Endothelial cell of umbilical vein (primary cell): ENCODE results near the gene SAMD4B. TPM values are rescaled to one million over a fixed set of nuclear protein-coding genes. Genes with fewer than 3 reads are reported as not detected.

Experiments
- BruUV-seq: library from RNA; stranded (reverse); fragments of 400-500 nt; replicated peaks from 2 replicates; lab custom pipeline; 2021; lab: Mats Ljungman, UMichigan
- CTCF ChIA-PET: fragments of 300-600, 350-600 bp; sonication (Branson Sonifier 250); formaldehyde crosslinking; loops from one replicate; lab custom pipeline; 2021; ENCODE audit warnings: antibody characterized with exemption, inconsistent platforms; lab: Charles Lee
- POLR2A ChIA-PET: fragments of 300-600, 350-600 bp; sonication (Branson Sonifier 250); formaldehyde crosslinking; loops from one replicate; lab custom pipeline; 2021; ENCODE audit warnings: antibody characterized with exemption, inconsistent platforms; lab: Charles Lee
- DNase-seq: peaks from one replicate; pipeline ENCODE4 v3.0.0-alpha.2; 2011; ENCODE audit warnings: low read depth, low spot score
- FAIRE-seq: peaks from 2 replicates; lab custom pipeline; 2011; peaks lifted over from hg19 to GRCh38; lab: Jason Lieb, UNC
- H2AFZ ChIP-seq: 2 replicates; pipeline ENCODE4 v1.6.0; 2012; ENCODE audit warnings: low read depth, low read length, control low read depth, inconsistent platforms
- H3K27ac ChIP-seq: 2 replicates; pipeline ENCODE4 v1.5.1; 2011; ENCODE audit warnings: low read depth, mild to moderate bottlenecking, control low read depth, low read length, moderate library complexity; ENCODE audit not compliant: insufficient read depth
- H3K27me3 ChIP-seq, 2 experiments: 2 replicates each; pipeline versions ENCODE4 v1.6.0 to v1.6.1; 2011; ENCODE audit warnings: low read length in 2 of 2, mixed read lengths in 1 of 2; ENCODE audit not compliant: control insufficient read depth in 2 of 2, insufficient read depth in 2 of 2
- H3K36me3 ChIP-seq, 2 experiments: 2 replicates in 1 of 2; 3 replicates in 1 of 2; pipeline ENCODE4 v1.5.1; 2011; ENCODE audit warnings: low read length in 2 of 2, mild to moderate bottlenecking in 1 of 2, moderate library complexity in 1 of 2; ENCODE audit not compliant: control insufficient read depth in 2 of 2, insufficient read depth in 2 of 2; ENCODE audit errors: extremely low read depth in 1 of 2
- H3K4me1 ChIP-seq: 3 replicates; pipeline ENCODE4 v1.5.1; 2011; ENCODE audit warnings: mild to moderate bottlenecking, low read length; ENCODE audit not compliant: control insufficient read depth, insufficient read depth; ENCODE audit errors: extremely low read depth
- H3K4me2 ChIP-seq: 2 replicates; pipeline ENCODE4 v1.6.1; 2011; ENCODE audit warnings: low read length, control low read depth, mixed read lengths; ENCODE audit not compliant: insufficient read depth
- H3K4me3 ChIP-seq, 3 experiments: fragments of 200-600 bp in 1 of 3; sonication (generic), shearing (Covaris generic) in 1 of 3; replicated peaks in 1 of 3; 2 replicates each; pipeline ENCODE4 v1.5.1; 2011 to 2016; ENCODE audit warnings: control low read depth in 3 of 3, low read length in 3 of 3, mild to moderate bottlenecking in 2 of 3, inconsistent platforms in 1 of 3, low read depth in 1 of 3, moderate library complexity in 1 of 3; ENCODE audit not compliant: insufficient read depth in 1 of 3
- H3K79me2 ChIP-seq: 2 replicates; pipeline ENCODE4 v1.6.0; 2012; ENCODE audit warnings: low read length, inconsistent platforms; ENCODE audit not compliant: control insufficient read depth, insufficient read depth
- H3K9ac ChIP-seq: replicated peaks from 2 replicates; pipeline ENCODE3; 2011; ENCODE audit warnings: low read length, control low read depth; ENCODE audit not compliant: insufficient read depth; ENCODE audit errors: extremely low read depth
- H3K9me1 ChIP-seq: replicated peaks from 3 replicates; pipeline ENCODE4 v1.6.0; 2011; ENCODE audit warnings: mild to moderate bottlenecking, low read length; ENCODE audit not compliant: control insufficient read depth, insufficient read depth; ENCODE audit errors: extremely low read depth
- H3K9me3 ChIP-seq: replicated peaks from 2 replicates; pipeline ENCODE4 v1.5.1; 2012; ENCODE audit warnings: low read length, inconsistent platforms; ENCODE audit not compliant: control insufficient read depth, insufficient read depth
- H4K20me1 ChIP-seq: replicated peaks from 2 replicates; pipeline ENCODE3; 2011; ENCODE audit warnings: mild to moderate bottlenecking, low read length; ENCODE audit not compliant: control insufficient read depth, insufficient read depth; ENCODE audit errors: extremely low read depth
- EZH2 ChIP-seq: IDR thresholded peaks from 2 replicates; pipeline ENCODE4 v1.6.1; 2012; ENCODE audit warnings: borderline replicate concordance, low read depth, mild to moderate bottlenecking, moderate library complexity, low read length, inconsistent platforms; ENCODE audit not compliant: severe bottlenecking
- FOS ChIP-seq: IDR thresholded peaks from 2 replicates; pipeline ENCODE4 v1.6.1; 2011; ENCODE audit warnings: mild to moderate bottlenecking, low read length, moderate library complexity, borderline replicate concordance; ENCODE audit not compliant: insufficient read depth
- GATA2 ChIP-seq: IDR thresholded peaks from 2 replicates; pipeline ENCODE4 v1.7.0; 2011; ENCODE audit warnings: low read depth, mild to moderate bottlenecking, moderate library complexity, mixed read lengths, low read length; ENCODE audit not compliant: insufficient read length, insufficient read depth
- JUN ChIP-seq: IDR thresholded peaks from 2 replicates; pipeline ENCODE4 v1.6.1; 2011; ENCODE audit warnings: borderline replicate concordance, low read depth; ENCODE audit not compliant: insufficient read length, insufficient read depth
- MYC ChIP-seq: IDR thresholded peaks from one replicate; pipeline ENCODE4 v1.6.1; 2011; ENCODE audit warnings: mild to moderate bottlenecking, low read depth, low read length
- POLR2A ChIP-seq: IDR thresholded peaks from 2 replicates; pipeline ENCODE4 v1.6.1; 2012; ENCODE audit warnings: low read depth, mild to moderate bottlenecking, control low read depth, low read length
- POLR2AphosphoS5 ChIP-seq: IDR thresholded peaks from 2 replicates; pipeline ENCODE4 v1.6.1; 2012; ENCODE audit warnings: low read depth, mild to moderate bottlenecking, control low read depth, low read length, moderate library complexity; ENCODE audit not compliant: insufficient read depth
- dilution Hi-C: fragments of 300-500 bp; cut with MboI; formaldehyde crosslinking; loops from one replicate; pipeline ENCODE4 v1.15.0; 2019; ENCODE audit warnings: low sequenced_read_pairs; ENCODE audit not compliant: extremely low pct_ligation_motif_present
- intact Hi-C: fragments of 100-400 bp; cut with micrococcal nuclease; formaldehyde crosslinking; loops from one replicate; pipeline ENCODE4 v1.10.0; 2022
- polyA plus RNA-seq, 4 experiments: library from polyadenylated mRNA; depleted of rRNA in 3 of 4; stranded (reverse) in 3 of 4; unstranded in 1 of 4; fragments of >200 nt; gene quantifications; 2 replicates each; pipeline versions ENCODE4 v1.2.1 to v1.2.3, GENCODE V29; 2011 to 2012; ENCODE audit warnings: missing spikeins in 1 of 4
- total RNA-seq: library from RNA; stranded (reverse); gene quantifications from 2 replicates; pipeline ENCODE4 v1.2.3, GENCODE V29; 2021
- TF ChIP-seq, protein P1 (sequence below), 2 donors: IDR thresholded peaks; 1 replicate in 1 of 2; 2 replicates in 1 of 2; pipeline ENCODE4 v1.5.1; 2011; ENCODE audit warnings: low read length in 2 of 2, mild to moderate bottlenecking in 2 of 2, moderate library complexity in 2 of 2, control low read depth in 1 of 2, inconsistent platforms in 1 of 2, low read depth in 1 of 2; ENCODE audit not compliant: insufficient read depth in 1 of 2; ENCODE audit errors: extremely low read depth in 1 of 2
- TF ChIP-seq, protein P2 (sequence below): IDR thresholded peaks from 2 replicates; pipeline ENCODE4 v1.6.1; 2011; ENCODE audit not compliant: insufficient read depth, insufficient read length

SAMD4B gene
- total and polyA plus RNA-seq, 2 donors (not counting 3 experiments of a cell fraction or from before 2014, with no cell fraction given): 82.1 to 84.2 TPM

DNA sequence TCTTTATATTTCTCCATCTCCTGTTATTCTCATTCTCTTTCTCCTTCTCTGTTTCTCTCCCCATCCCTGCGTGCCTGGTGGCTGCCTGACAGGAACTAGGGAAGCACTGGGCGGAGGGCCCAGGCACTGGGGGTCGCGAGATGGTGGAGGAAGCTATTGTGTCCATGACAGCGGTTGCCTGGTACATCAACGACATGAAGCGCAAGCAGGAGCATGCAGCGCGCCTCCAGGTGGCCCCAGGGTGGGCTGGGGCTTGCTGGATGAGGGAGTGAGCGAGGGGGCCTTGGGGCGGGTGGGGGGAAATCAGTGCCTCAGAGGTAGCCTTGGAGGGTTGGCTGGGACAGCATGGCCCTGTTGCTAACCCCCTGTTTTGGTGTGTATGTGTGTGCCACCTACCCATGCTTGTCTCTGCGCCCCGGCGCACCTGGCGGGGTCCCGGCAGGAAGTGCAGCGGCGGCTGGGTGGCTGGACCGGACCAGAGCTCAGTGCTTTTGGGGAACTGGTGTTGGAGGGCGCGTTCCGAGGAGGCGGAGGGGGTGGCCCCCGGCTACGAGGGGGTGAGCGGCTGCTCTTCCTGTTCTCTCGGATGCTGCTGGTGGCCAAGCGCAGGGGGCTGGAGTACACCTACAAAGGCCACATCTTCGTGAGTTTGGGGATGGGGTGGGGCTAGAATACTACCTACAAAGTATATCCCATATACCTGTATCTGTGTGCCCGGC, 75.4 kb downstream of the SAMD4B start:
- TF ChIP-seq POLR2A (no peak), POLR2AphosphoS5 (no peak), EZH2 (no peak), FOS (no peak), JUN (no peak), MYC (no peak), GATA2 (no peak)
- TF ChIP-seq, protein P1, sequence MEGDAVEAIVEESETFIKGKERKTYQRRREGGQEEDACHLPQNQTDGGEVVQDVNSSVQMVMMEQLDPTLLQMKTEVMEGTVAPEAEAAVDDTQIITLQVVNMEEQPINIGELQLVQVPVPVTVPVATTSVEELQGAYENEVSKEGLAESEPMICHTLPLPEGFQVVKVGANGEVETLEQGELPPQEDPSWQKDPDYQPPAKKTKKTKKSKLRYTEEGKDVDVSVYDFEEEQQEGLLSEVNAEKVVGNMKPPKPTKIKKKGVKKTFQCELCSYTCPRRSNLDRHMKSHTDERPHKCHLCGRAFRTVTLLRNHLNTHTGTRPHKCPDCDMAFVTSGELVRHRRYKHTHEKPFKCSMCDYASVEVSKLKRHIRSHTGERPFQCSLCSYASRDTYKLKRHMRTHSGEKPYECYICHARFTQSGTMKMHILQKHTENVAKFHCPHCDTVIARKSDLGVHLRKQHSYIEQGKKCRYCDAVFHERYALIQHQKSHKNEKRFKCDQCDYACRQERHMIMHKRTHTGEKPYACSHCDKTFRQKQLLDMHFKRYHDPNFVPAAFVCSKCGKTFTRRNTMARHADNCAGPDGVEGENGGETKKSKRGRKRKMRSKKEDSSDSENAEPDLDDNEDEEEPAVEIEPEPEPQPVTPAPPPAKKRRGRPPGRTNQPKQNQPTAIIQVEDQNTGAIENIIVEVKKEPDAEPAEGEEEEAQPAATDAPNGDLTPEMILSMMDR (IDR thresholded peaks at IDR 0.05; ENCODE audit: extremely low read depth in 1 of 2, insufficient read depth in 1 of 2, low read depth in 1 of 2, low read length in 2 of 2): no peak
- TF ChIP-seq, protein P2, sequence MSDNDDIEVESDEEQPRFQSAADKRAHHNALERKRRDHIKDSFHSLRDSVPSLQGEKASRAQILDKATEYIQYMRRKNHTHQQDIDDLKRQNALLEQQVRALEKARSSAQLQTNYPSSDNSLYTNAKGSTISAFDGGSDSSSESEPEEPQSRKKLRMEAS: no peak
- no peak overlapping the region for H3K4me3 ChIP-seq
- peaks cover 13% of the 10 kb centered on the region for H3K79me2 ChIP-seq
- intact Hi-C loops (no loop called here), dilution Hi-C loops (no loop called here)
- no peak overlapping the region for H3K9ac ChIP-seq
- no TSS peak for BruUV-seq
- CTCF ChIA-PET: interaction anchor here (1.2 kb wide), 1 partner anchor 20 kb away, joined by 4 read pairs; no protein-coding TSS in a partner anchor
- H4K20me1 ChIP-seq: no peaks in the 10 kb centered on the region
- POLR2A ChIA-PET: no interaction called here
- peaks cover 4% of the 10 kb centered on the region for H3K4me1 ChIP-seq
- no peak for FAIRE-seq
- no peak overlapping the region for H3K27ac ChIP-seq
- no peak for DNase-seq
- H3K9me1 ChIP-seq: no peaks in the 10 kb centered on the region
- no peaks in the 10 kb centered on the region for H3K27me3 ChIP-seq
- H3K36me3 ChIP-seq: peaks cover 0 to 29% of the 10 kb centered on the region in 2 experiments
- H3K9me3 ChIP-seq: no peaks in the 10 kb centered on the region
- no peak overlapping the region for H3K4me2 ChIP-seq
- no peak overlapping the region for H2AFZ ChIP-seq
